Left hindlimb (tissue), 1 donor: ENCODE measurements around the gene SH2D2A.
"Not testable (repeated sequence)": the region's sequence is repeated elsewhere in the genome, so short reads cannot be mapped to it uniquely, and the experiment has no call there.

Experiments
- DNase-seq: peaks from one replicate; pipeline ENCODE4 v3.0.0-alpha.2; 2018

Gene SH2D2A

GRCh38 chr1:156767101-156767878, 49.4 kb downstream of the SH2D2A start, which contains the start of gene PRCC:
TSS of gene PRCC (plus strand) at chr1:156767535. CDS start at chr1:156767772, 237 bp downstream.
- peak; percentile 100 for DNase-seq

GRCh38 chr1:156766298-156767100, 50.1 kb downstream of the SH2D2A start:
- no peak for DNase-seq

DNA sequence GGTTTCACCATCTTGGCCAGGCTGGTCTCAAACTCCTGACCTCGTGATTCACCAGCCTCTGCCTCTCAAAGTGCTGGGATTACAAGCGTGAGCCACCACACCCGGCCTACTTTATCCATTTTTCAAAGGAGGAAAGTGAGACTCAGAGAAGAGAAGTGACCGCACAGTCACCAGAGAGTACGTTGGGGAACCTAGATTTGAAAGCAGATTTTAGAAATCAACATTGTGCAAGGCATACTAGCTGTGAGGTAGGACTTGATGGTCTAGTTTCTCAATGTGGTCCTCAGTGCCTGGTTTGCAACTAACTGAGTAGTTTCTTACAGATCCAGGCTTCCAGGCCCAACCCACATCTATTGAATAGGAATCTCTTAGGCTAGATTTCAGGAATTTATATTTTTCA, 51.0 kb downstream of the SH2D2A start:
- no peak for DNase-seq

GRCh38 chr1:156765136-156765535, 51.5 kb downstream of the SH2D2A start:
- DNase-seq: not testable (repeated sequence)

GRCh38 chr1:156760796-156761104, 55.9 kb downstream of the SH2D2A start:
- DNase-seq: no peak

GRCh38 chr1:156760092-156760795, 56.4 kb downstream of the SH2D2A start:
- no peak for DNase-seq

GRCh38 chr1:156757572-156758253, 58.9 kb downstream of the SH2D2A start:
- DNase-seq: not testable (repeated sequence)

- DNase-seq: no peak
Measured at GRCh38 chr1:156756355-156756754, 60.3 kb downstream of the SH2D2A start.
